NCI-H2081 (cell line): Measurements from ENCODE around the gene FPR3.
"Not testable (repeated sequence)": the region's sequence is repeated elsewhere in the genome, so short reads cannot be mapped to it uniquely, and the experiment has no call there.

Experiments
- DNase-seq, 2 experiments: peaks; one replicate each; lab custom pipeline; 2025; lab: John Stamatoyannopoulos, UW

The FPR3 gene

GRCh38 chr19:51784109-51784785 lies 10.7 kb upstream of the FPR3 start:
- DNase-seq = no peak

- DNase-seq = no peak
These were observed 9.9 kb upstream of the FPR3 start for GRCh38 chr19:51784922-51785690.

DNA sequence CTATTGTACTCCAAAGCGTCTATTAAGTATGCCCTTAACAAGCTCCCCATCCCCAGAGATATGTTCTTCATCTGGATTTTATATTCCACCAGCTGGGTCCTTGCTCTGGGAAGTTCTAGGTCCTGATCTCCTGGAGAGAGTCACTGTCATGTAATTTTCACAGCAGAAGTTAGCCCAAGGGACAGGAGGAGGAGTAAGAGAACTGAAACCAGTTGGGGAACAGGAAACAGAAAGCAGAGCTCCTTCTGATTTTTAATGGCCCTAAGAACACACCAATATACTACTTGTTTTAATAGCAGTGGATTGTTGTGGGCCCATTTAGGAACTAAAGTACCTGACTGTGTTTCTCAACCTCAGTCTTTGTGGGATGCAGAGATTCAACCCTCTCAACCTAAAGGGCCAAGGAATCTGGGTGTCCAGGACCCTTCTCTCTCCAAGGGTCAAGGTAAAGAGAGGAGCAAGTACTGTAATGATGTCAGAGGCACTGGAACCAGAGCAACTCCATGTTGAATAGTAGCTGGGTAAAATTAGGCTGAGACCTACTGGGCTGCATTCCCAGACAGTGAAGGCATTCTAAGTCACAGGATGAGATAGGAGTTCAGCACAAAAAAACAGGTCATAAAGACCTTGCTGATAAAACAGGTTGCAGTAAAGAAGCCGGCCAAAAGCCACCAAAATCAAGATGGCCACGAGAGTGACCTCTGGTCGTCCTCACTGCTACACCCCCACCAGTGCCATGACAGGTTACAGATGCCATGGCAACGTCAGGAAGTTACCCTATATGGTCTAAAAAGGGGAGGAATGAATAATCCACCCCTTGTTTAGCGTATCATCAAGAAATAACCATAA lies 8.1 kb upstream of the FPR3 start:
- DNase-seq = no peak

- no peak for DNase-seq
These were observed 6.9 kb upstream of the FPR3 start for GRCh38 chr19:51788029-51788428.

DNA sequence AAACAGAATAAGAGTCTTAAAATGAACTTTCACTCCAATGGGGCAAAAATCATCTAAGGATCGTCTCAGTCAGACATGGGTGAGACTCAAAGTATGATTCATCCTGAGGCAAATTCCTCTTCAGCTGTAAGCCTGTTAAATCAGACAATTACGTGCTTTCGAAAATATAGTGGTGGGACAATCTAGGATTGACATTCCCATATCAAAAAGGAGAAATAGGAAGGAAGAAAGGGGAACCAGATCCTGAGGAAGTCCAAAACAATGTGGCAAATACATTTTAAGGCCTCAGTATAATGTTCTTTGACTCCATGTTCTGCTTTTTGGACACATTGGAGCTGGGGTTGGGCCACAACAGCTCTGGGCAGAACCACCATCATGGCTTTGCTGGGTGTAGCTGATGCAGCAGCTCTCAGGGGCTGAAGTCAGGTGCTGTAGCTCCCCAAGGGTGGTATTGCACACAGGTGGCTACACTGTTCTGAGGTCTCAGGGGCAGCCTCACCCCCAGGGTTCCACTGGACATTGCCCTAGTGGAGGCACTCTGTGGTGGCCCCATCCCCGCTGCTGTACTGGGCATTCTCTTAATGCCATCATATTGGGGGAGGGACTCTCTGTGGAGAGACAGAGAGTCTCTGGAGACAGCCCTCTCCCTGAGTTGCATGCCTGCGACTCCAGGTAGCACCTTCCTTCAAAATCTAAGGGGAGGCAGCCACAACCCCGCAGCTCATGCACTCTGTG lies 5.7 kb upstream of the FPR3 start:
- no peak for DNase-seq

DNA sequence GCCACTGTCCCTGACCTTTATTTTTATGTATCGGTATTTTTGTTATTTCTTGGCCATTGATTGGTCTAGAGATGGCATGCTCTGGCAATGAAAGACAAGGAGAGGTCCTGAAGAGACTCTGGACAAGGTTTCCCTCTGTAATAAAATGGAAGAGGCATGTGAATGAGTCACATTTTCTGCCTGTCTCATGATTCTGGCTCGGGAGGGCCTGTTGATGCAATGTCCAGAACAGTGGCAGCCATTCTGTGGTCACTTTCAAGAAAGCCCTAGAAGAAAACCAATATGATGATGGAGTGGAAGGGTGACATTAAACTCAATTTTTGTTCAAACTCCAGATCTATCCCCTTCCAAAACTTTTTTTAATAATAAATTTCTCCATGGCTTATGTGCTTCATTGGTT lies 2.0 kb upstream of the FPR3 start:
- DNase-seq = no peak

- DNase-seq = no peak
These were observed 963 bp upstream of the FPR3 start for GRCh38 chr19:51793994-51794393.

DNA sequence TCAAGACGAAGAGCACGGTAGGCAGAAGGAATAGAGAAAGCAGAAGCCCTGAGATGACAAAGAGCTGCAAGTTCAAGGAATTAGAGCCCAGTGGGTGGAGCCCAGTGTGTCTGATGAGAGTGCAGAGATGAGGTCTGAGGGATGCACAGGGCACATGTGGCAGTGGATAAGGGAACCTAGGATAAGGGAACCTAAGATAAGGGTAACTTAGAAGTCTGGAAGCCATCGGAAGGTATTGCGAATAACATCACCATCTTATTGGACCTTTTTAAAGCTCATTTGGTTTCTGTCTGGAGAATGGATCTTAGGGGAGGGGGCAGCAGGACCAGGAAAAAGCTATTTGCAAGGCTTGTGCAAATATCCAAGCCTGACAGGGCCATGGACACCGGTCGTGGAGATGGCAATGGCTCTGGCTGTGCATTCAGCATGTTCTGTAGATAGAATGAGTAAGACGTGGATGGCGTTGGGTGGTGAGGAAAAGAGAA lies 1.3 kb downstream of the FPR3 start:
- DNase-seq = no peak

GRCh38 chr19:51797480-51797879 lies 2.5 kb downstream of the FPR3 start:
- DNase-seq = no peak

DNA sequence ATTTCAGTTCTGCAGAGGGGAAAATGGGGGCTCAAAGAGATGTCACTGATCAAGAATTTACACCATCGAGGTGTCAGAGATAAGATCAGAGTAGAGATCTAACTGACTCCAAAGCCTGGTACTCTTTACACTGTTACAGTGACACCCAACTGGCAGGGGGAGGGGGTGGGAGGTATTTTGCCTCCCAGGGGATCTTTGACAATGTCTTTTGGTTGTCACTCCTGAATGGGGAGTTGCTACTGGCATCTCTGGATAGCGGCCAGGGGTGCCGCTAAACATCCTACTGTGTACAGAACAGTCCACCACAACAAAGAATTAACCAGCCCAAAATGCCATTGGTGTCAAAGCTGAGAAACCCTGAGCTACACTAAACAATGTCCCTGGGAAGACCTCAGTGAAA lies 3.1 kb downstream of the FPR3 start:
- no peak for DNase-seq

- no peak for DNase-seq
These were observed 4.2 kb downstream of the FPR3 start for GRCh38 chr19:51799034-51799773.

GRCh38 chr19:51799774-51800472 lies 5.0 kb downstream of the FPR3 start:
- DNase-seq = no peak

DNA sequence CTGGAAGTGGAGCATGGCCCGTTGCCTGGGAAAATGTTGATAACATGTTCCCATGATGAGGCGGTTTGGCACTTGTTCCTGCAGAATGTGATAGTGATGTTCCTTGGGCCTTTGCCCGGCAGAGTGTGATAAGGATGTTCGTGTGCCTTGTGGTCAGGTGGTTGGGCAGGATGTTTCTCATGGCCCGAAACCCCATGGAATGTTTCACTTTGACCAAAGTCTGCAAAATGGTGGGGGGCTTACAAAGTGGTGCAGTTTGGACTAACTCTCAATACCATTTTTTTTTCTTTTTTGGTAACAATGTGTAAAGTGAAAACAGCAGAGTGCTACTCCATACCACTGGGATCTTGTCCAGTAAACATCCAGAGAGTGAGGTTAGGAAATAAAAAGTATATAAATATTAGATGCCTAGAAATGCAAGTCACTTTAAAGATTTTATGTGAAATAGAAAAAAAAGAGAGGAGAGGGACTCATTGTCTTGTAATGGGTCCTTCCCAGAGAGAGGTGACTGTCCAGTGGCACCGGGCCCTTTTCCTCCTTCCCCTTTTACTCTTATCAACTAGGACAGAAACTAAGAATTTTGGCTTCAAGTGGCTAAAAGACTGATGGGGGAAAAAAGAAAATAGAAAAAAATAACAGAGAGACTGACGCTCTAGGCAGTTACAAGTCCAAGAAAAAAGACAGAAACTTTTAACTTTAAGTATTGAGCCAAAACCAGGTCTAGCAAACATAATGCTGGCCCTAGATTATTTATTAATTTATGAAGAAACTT lies 5.7 kb downstream of the FPR3 start:
- DNase-seq = no peak

- no peak for DNase-seq
These were observed 7.8 kb downstream of the FPR3 start for GRCh38 chr19:51802775-51803174.

- no peak for DNase-seq
These were observed 8.6 kb downstream of the FPR3 start for GRCh38 chr19:51803519-51803918.

- no peak for DNase-seq
These were observed 9.0 kb downstream of the FPR3 start for GRCh38 chr19:51803967-51804366.

DNA sequence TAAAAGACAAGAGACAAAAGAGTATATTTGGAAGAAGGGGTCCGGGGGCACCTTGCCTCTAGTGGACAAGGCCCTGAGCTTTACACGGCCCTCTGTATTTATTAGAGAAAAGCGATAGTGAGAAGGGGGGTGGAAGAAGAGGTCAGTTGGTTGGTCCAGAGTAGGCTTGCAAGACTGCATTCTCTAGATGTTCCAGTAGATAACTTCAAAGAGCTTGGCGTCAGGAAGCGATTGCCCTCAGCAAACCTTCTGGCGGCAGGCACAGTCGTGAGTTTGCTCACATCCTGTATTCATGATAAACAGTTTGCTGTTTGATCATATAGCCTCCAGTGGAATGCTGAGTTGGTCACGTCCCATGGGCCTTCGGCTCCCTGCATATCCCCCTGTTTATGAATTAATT lies 9.8 kb downstream of the FPR3 start:
- DNase-seq = not testable (repeated sequence)

DNA sequence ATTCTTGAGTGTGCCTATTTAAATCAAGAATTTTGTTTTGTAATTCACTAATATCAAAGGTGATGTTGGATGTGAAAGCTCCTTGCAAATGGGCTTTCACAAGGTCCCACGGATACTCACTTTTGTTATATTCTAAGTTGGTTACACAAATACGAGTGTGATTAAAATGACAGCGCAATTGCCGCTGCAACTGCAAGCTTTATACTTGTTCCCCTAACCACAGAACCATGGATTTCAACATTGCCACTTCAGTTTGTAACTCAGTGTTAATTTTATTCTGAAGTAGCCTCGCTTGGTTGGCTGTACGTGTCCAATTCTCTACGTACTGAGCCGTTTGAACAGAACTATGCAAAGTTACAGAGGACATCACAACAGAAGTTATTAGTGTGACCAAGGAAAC lies 10.4 kb downstream of the FPR3 start:
- DNase-seq = not testable (repeated sequence)

DNA sequence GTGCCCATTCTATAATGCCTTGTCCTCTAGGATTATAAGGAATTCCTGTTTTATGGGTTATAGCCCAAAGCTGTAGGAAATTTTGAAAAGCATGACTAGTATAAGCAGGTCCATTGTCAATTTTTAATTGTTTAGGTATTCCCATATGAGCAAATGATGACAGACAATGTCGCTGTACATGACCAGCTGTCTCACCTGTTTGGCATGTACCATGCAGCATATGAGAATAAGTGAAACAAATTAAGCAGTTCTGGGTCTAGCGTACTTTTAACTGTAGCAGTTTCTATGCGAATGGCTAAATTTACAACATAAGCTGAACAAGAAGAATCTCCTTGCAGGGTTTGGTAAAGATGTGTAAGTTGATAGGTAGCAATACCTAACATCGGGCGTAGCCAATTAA lies 11.6 kb downstream of the FPR3 start:
- DNase-seq = not testable (repeated sequence)
